Hepatocyte (in vitro differentiated cells): ENCODE results near the gene ELL. TPM values are rescaled to one million over a fixed set of nuclear protein-coding genes. Genes with fewer than 3 reads are reported as not detected.
A peak's percentile ranks its signal among the peaks of the same experiment; 100 is the strongest.

Experiments used
- DNase-seq: peaks from one replicate; pipeline ENCODE4 v3.0.0-alpha.2; 2016; ENCODE audit warnings: low spot score
- H2AFZ ChIP-seq: fragments of 200-600 bp; sonication (generic); 2 replicates; pipeline ENCODE4 v1.6.0; 2016; ENCODE audit warnings: antibody characterized with exemption, mild to moderate bottlenecking
- H3K27ac ChIP-seq: fragments of 200-600 bp; sonication (generic); 2 replicates; pipeline ENCODE4 v1.5.1; 2016; ENCODE audit warnings: mild to moderate bottlenecking
- H3K27me3 ChIP-seq: fragments of 200-600 bp; sonication (generic); 2 replicates; pipeline ENCODE4 v1.6.1; 2016
- H3K36me3 ChIP-seq: fragments of 200-600 bp; sonication (generic); replicated peaks from 2 replicates; pipeline ENCODE4 v1.5.1; 2016; ENCODE audit warnings: low read depth; ENCODE audit not compliant: insufficient read depth
- H3K4me1 ChIP-seq: fragments of 200-600 bp; sonication (generic); 2 replicates; pipeline ENCODE4 v1.5.1; 2016; ENCODE audit warnings: mild to moderate bottlenecking, moderate library complexity; ENCODE audit not compliant: insufficient read depth
- H3K4me2 ChIP-seq: fragments of 200-600 bp; sonication (generic); 2 replicates; pipeline ENCODE4 v1.6.0; 2016
- H3K4me3 ChIP-seq: fragments of 200-600 bp; sonication (generic); 2 replicates; pipeline ENCODE4 v1.5.1; 2016; ENCODE audit warnings: mild to moderate bottlenecking
- H3K79me2 ChIP-seq: fragments of 200-600 bp; sonication (generic); 2 replicates; pipeline ENCODE4 v1.6.0; 2017; ENCODE audit warnings: mild to moderate bottlenecking
- H3K9me2 ChIP-seq: fragments of 200-600 bp; sonication (generic); replicated peaks from 2 replicates; pipeline ENCODE4 v1.6.0; 2017; ENCODE audit warnings: mild to moderate bottlenecking; ENCODE audit not compliant: insufficient read depth
- H3K9me3 ChIP-seq: fragments of 200-600 bp; sonication (generic); 2 replicates; pipeline ENCODE4 v1.5.1; 2016; ENCODE audit warnings: low read depth, mild to moderate bottlenecking
- H4K20me1 ChIP-seq: fragments of 200-600 bp; sonication (generic); 2 replicates; pipeline ENCODE4 v1.6.0; 2016; ENCODE audit warnings: mild to moderate bottlenecking; ENCODE audit not compliant: insufficient read depth, poor library complexity, severe bottlenecking
- CTCF ChIP-seq: fragments of 200-600 bp; sonication (generic); IDR thresholded peaks from 2 replicates; pipeline ENCODE4 v1.5.1; 2016; ENCODE audit warnings: antibody characterized with exemption, mild to moderate bottlenecking; ENCODE audit not compliant: poor library complexity
- EZH2 ChIP-seq: fragments of 200-600 bp; sonication (generic); IDR thresholded peaks from 2 replicates; pipeline ENCODE4 v1.6.1; 2016; ENCODE audit warnings: antibody characterized with exemption, mild to moderate bottlenecking, borderline replicate concordance
- EZH2phosphoT487 ChIP-seq: fragments of 200-600 bp; sonication (generic); IDR thresholded peaks from one replicate; pipeline ENCODE4 v1.6.1; 2018; ENCODE audit warnings: antibody characterized with exemption, mild to moderate bottlenecking, low read depth, moderate library complexity; ENCODE audit not compliant: unreplicated experiment, severe bottlenecking
- WGBS: methylation state at CpG from one replicate; pipeline ENCODE4 v1.1.6; 2016; ENCODE audit warnings: low lambda C conversion rate; ENCODE audit errors: missing lambda C conversion rate; 5-methylcytosine and 5-hydroxymethylcytosine counted together
- polyA plus RNA-seq: library from polyadenylated mRNA; unstranded; fragments of >200 nt; fragmentation: Nextera tagmentation; extraction: Ambion mirVana; gene quantifications from 2 replicates; pipeline ENCODE4 v1.2.1, GENCODE V29; 2016
- total RNA-seq: library from RNA; depleted of rRNA; stranded (reverse); fragments of >200 nt; gene quantifications from 2 replicates; pipeline ENCODE4 v1.2.3, GENCODE V29; 2014

Gene ELL
- total and polyA plus RNA-seq, 2 experiments from 2014 or later: 11.0 to 15.0 TPM

- H3K27ac ChIP-seq: peak overlapping the region; percentile 19
- no peaks in the 10 kb centered on the region for H3K9me3 ChIP-seq
- no peaks in the 10 kb centered on the region for H3K27me3 ChIP-seq
- peaks cover 87% of the 10 kb centered on the region for H4K20me1 ChIP-seq
- no peak overlapping the region for H2AFZ ChIP-seq
- H3K4me2 ChIP-seq: peak overlapping the region; percentile 27
- H3K4me1 ChIP-seq: peaks cover 42% of the 10 kb centered on the region
- H3K4me3 ChIP-seq: no peak overlapping the region
- DNase-seq: no peak
- TF ChIP-seq EZH2phosphoT487 (no peak), CTCF (no peak), EZH2 (no peak)
- H3K36me3 ChIP-seq: no peaks in the 10 kb centered on the region
- 64% methylated on average over 9 of the region's 9 CpGs for WGBS
- H3K79me2 ChIP-seq: peaks cover 98% of the 10 kb centered on the region
- H3K9me2 ChIP-seq: no peaks in the 10 kb centered on the region
Observed at GRCh38 chr19:18507021-18507726, 14.7 kb downstream of the ELL start.

DNA sequence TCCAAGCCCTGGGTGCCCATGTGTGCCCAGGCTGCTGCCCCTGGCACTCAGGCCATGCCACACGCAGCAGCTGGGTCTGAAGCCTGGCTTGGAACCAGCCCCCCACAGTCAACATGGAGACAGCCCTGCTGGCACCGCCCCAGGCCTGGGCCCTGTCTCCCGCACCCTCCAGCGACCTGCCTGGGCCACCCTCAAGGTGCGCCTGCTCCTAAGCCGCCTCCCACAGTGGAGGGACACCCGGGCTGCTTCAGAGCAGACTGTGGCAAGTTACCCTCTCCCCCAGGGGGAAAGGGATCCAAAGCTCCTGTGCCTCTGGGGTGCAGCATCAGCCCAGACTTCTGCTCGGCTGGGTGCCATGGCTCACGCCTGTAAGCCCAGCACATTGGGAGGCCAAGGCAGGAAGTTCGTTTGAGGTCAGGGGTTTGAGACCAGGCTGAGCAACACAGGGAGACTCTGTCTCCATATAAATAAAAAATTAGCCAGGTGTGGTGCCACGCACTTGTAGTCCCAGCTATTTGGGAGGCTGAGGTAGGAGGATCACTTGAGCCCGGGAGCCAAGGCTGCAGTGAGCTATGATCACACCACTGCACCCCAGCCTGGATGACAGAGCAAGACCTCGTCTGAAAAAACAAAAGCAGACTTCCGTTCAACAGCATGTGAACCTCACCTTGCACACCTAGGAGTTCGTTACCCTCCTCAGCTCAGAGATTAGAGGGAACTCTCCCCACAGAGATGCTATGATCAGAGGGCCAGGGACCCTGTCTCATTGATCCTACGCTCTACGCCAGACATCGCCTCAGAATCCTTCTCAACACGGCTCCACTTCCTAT, 15.6 kb downstream of the ELL start:
- Histone ChIP-seq H3K9me3 (no peaks in the 10 kb centered on the region), H3K27me3 (no peaks in the 10 kb centered on the region), H4K20me1 (peaks cover 91% of the 10 kb centered on the region), H3K4me3 (no peak overlapping the region), H2AFZ (no peak overlapping the region), H3K9me2 (no peaks in the 10 kb centered on the region), H3K79me2 (peaks cover 98% of the 10 kb centered on the region), H3K27ac (peak overlapping the region; percentile 19), H3K4me1 (peaks cover 42% of the 10 kb centered on the region), H3K4me2 (peak overlapping the region; percentile 27), H3K36me3 (no peaks in the 10 kb centered on the region)
- 90% methylated on average over 19 of the region's 19 CpGs for WGBS
- no peak for DNase-seq
- TF ChIP-seq CTCF (no peak), EZH2phosphoT487 (no peak), EZH2 (no peak)

DNA sequence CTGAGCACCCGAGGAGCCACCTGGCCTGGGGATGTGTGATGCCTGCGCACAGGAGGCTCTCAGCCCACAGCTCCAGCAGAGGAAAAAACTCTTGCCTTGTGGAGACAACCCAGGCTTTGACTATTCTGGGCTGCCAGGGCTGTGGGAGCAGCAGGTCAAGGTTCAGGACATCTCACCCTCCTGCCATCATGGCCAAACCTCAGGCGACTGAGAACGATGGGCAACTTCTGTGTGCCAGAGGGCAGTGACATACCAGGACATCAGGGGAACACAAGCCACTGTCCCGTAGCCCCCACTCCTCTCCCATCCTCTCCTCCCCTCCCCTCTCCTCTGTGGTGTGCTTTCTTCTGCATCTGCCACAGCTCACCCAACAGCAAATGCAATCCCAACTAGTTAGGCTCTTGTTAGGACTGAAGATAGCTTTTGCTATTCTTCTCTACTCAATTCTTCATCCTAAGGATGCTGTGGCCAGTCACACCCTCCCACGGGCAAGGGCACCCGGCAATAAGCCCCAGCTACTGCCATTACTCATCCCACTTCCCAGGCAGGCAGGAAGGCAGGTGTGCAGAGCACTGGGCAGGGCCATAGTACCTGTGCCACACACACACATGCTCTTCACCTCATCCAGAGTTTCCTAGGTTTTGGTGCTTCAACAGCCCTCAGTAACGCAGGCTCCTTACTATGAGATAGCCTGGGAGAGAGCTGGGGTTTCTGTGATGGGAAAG, 16.8 kb downstream of the ELL start:
- H3K27me3 ChIP-seq: no peaks in the 10 kb centered on the region
- peak overlapping the region; percentile 28 for H3K4me2 ChIP-seq
- DNase-seq: no peak
- H4K20me1 ChIP-seq: peaks cover 92% of the 10 kb centered on the region
- peaks cover 98% of the 10 kb centered on the region for H3K79me2 ChIP-seq
- no peak overlapping the region for H3K4me3 ChIP-seq
- H3K36me3 ChIP-seq: no peaks in the 10 kb centered on the region
- H3K27ac ChIP-seq: peak overlapping the region; percentile 81
- no peak for TF ChIP-seq CTCF
- TF ChIP-seq EZH2phosphoT487: no peak
- peaks cover 42% of the 10 kb centered on the region for H3K4me1 ChIP-seq
- no peak overlapping the region for H2AFZ ChIP-seq
- H3K9me3 ChIP-seq: no peaks in the 10 kb centered on the region
- 66% methylated on average over 8 of the region's 8 CpGs for WGBS
- H3K9me2 ChIP-seq: no peaks in the 10 kb centered on the region
